Measurements from ENCODE around the gene THAP4. TPM values are rescaled to one million over a fixed set of nuclear protein-coding genes. Genes with fewer than 3 reads are reported as not detected.

Gene THAP4
- total RNA-seq, 1 donor from 2014 or later = 50.1 TPM

GRCh38 chr2:241553981-241554380, 83.0 kb downstream of the THAP4 start:
- no peak overlapping the region for H3K4me3 Mint-ChIP-seq
- peaks cover 7% of the 10 kb centered on the region for H3K27me3 Mint-ChIP-seq (ENCODE audit: low read depth)
- no peak for DNase-seq (ENCODE audit: low spot score in 2 of 2, unreplicated experiment in 2 of 2)
- peaks cover 7% of the 10 kb centered on the region for H3K36me3 Mint-ChIP-seq
- H3K4me1 Mint-ChIP-seq = peaks cover 23% of the 10 kb centered on the region
- H3K27ac Mint-ChIP-seq = no peak overlapping the region
- TF ChIP-seq CTCF (IDR thresholded peaks at IDR 0.05; ENCODE audit: unreplicated experiment) = no peak
- peaks cover 10% of the 10 kb centered on the region for H3K9me3 Mint-ChIP-seq

GRCh38 chr2:241553512-241553830, 83.5 kb downstream of the THAP4 start:
- no peak overlapping the region for H3K27ac Mint-ChIP-seq
- peaks cover 23% of the 10 kb centered on the region for H3K4me1 Mint-ChIP-seq
- no peak for TF ChIP-seq CTCF (IDR thresholded peaks at IDR 0.05; ENCODE audit: unreplicated experiment)
- DNase-seq (ENCODE audit: low spot score in 2 of 2, unreplicated experiment in 2 of 2) = no peak
- peaks cover 7% of the 10 kb centered on the region for H3K27me3 Mint-ChIP-seq (ENCODE audit: low read depth)
- H3K36me3 Mint-ChIP-seq = peaks cover 7% of the 10 kb centered on the region
- H3K9me3 Mint-ChIP-seq = peaks cover 10% of the 10 kb centered on the region
- no peak overlapping the region for H3K4me3 Mint-ChIP-seq

- peaks cover 6% of the 10 kb centered on the region for H3K9me3 Mint-ChIP-seq
Observed at GRCh38 chr2:241551998-241552737, 84.8 kb downstream of the THAP4 start.

GRCh38 chr2:241551599-241551997, 85.4 kb downstream of the THAP4 start:
- H3K36me3 Mint-ChIP-seq = peaks cover under 1% of the 10 kb centered on the region
- peaks cover 2% of the 10 kb centered on the region for H3K9me3 Mint-ChIP-seq
- DNase-seq (ENCODE audit: low spot score in 2 of 2, unreplicated experiment in 2 of 2) = no peak
- no peaks in the 10 kb centered on the region for H3K27me3 Mint-ChIP-seq (ENCODE audit: low read depth)
- H3K4me3 Mint-ChIP-seq = no peak overlapping the region
- no peak overlapping the region for H3K27ac Mint-ChIP-seq
- peaks cover 18% of the 10 kb centered on the region for H3K4me1 Mint-ChIP-seq
- TF ChIP-seq CTCF (IDR thresholded peaks at IDR 0.05; ENCODE audit: unreplicated experiment) = no peak

More at GRCh38 chr2:241551998-241552737, 84.8 kb downstream of the THAP4 start:
- no peak overlapping the region for H3K4me3 Mint-ChIP-seq
- peaks cover 5% of the 10 kb centered on the region for H3K36me3 Mint-ChIP-seq
- no peaks in the 10 kb centered on the region for H3K27me3 Mint-ChIP-seq (ENCODE audit: low read depth)
- peaks cover 18% of the 10 kb centered on the region for H3K4me1 Mint-ChIP-seq
- DNase-seq (ENCODE audit: low spot score in 2 of 2, unreplicated experiment in 2 of 2) = no peak
- TF ChIP-seq CTCF (IDR thresholded peaks at IDR 0.05; ENCODE audit: unreplicated experiment) = no peak
- H3K27ac Mint-ChIP-seq = no peak overlapping the region

- Mint-ChIP-seq H3K27ac (no peak overlapping the region), H3K36me3 (no peaks in the 10 kb centered on the region), H3K4me3 (no peak overlapping the region), H3K4me1 (peaks cover 18% of the 10 kb centered on the region), H3K9me3 (no peaks in the 10 kb centered on the region), H3K27me3 (ENCODE audit: low read depth) (no peaks in the 10 kb centered on the region)
- no peak for DNase-seq (ENCODE audit: low spot score in 2 of 2, unreplicated experiment in 2 of 2)
- TF ChIP-seq CTCF (IDR thresholded peaks at IDR 0.05; ENCODE audit: unreplicated experiment) = no peak
Observed at GRCh38 chr2:241550616-241551580, 86.1 kb downstream of the THAP4 start.
